ENCODE measurements around the gene CD38.

DNA sequence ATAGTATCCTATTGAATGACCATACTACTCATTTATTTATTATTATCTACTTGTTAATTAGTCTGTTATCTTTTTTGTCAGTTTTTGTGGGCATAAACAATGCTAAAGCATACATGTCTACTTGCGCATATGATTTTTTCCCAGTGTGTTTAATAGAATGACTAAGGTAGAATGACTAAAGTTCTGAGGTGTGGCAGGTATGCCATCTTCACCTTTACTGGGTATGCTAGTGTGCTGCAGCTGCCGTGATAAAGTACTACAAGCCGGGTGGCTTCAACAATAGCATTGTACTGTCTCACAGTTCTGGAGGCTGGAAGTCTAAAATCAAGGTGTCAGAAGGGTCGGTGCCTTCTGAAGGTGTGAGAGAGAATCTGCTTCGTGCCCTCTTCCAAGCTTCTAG lies 19.2 kb downstream of the CD38 start:
- TF ChIP-seq CTCF (IDR thresholded peaks at IDR 0.05) (no peak), POLR2A (IDR thresholded peaks at IDR 0.05) (no peak)
